GM21528 (cell line): ENCODE measurements around the gene PER2.
A peak's percentile ranks its signal among the peaks of the same experiment; 100 is the strongest.

Source experiments
- ATAC-seq: cut with Tn5 transposase; IDR thresholded peaks from one replicate; pipeline ENCODE4 v1.9.1; 2021; ENCODE audit warnings: mild to moderate bottlenecking, moderate library complexity; ENCODE audit not compliant: unreplicated experiment, low FRiP score

PER2 gene

GRCh38 chr2:238235856-238236255, 52.6 kb downstream of the PER2 start:
- ATAC-seq, result no peak

- no peak for ATAC-seq
Observed at GRCh38 chr2:238235331-238235732, 53.1 kb downstream of the PER2 start.

DNA sequence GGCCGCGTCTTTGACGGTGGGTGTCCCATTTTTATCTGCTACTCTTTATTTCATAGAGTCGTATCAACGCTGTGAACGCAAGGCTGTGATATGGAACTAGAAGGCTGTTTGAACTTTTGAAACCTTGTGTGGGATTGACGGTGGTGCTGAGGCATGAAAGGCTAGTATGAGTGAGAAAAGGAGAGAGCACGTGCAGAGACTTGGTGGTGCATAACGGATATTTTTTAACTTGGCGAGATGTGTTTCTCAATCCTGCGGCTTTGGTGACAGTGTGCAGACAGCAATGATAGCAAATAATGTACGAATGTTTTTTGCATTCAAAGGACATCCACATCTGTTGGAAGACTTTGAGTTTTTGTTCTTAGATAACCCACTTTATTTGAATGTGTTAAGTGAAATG, 54.8 kb downstream of the PER2 start:
- ATAC-seq, result no peak

DNA sequence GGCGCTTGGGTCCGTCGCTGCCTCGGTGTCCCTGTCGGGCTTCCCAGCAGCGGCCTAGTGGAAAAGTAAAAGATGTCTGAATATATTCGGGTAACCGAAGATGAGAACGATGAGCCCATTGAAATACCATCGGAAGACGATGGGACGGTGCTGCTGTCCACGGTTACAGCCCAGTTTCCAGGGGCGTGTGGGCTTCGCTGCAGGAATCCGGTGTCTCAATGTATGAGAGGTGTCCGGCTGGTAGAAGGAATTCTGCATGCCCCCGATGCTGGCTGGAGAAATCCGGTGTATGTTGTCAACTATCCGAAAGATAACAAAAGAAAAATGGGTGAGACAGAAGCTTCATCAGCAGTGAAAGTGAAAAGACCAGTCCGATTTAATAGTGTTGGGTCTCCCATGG, 56.6 kb downstream of the PER2 start:
- no peak for ATAC-seq

GRCh38 chr2:238231251-238231793, 57.1 kb downstream of the PER2 start:
- ATAC-seq, result peak; percentile 58

DNA sequence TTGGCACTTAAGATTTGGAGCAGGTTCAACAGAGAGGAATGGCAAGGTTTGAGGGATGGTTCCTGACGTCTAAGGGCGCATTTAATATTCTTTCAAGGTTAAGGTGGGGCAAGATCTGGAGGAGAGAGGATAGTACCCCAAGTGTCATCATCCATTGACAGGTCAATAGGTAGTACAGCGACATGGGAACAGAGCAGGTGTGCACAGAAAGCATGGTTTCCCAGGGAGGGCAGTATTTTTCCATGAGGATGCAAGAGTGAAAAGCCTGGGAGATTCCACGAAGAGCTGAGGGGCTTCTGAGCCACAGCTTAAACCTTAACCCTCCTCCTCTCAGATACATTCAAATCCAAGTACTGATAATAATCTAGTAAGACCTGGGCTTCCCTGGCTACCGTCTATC, 57.7 kb downstream of the PER2 start:
- no peak for ATAC-seq

GRCh38 chr2:238228700-238229099, 59.7 kb downstream of the PER2 start:
- ATAC-seq, result no peak

- no peak for ATAC-seq
Observed at GRCh38 chr2:238227587-238228032, 60.8 kb downstream of the PER2 start.

GRCh38 chr2:238226698-238227586, 61.5 kb downstream of the PER2 start:
- ATAC-seq, result no peak

GRCh38 chr2:238225911-238226697, 62.3 kb downstream of the PER2 start:
- ATAC-seq, result no peak

DNA sequence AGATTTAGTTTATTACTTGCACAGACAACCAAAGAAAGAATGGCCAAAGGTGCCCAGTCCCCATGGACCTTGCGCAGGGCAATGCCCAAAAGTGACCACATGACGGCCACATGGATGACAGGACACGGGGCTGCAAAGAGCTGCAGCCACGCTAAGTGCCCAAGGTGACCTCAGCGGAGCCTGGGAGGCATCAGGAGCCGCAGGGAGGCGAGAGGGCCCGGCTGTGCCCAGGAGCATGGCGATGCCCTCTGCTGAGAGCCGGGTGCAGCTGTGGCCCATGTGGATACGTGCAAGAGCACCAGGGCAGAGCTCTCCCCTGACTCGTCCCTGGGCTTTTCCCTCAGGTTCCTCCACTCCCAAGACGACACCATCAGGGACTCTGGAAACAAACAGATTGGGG, 63.3 kb downstream of the PER2 start:
- ATAC-seq, result no peak

GRCh38 chr2:238224356-238225035, 63.9 kb downstream of the PER2 start:
- no peak for ATAC-seq

GRCh38 chr2:238220892-238221521, 67.4 kb downstream of the PER2 start:
- ATAC-seq, result no peak

DNA sequence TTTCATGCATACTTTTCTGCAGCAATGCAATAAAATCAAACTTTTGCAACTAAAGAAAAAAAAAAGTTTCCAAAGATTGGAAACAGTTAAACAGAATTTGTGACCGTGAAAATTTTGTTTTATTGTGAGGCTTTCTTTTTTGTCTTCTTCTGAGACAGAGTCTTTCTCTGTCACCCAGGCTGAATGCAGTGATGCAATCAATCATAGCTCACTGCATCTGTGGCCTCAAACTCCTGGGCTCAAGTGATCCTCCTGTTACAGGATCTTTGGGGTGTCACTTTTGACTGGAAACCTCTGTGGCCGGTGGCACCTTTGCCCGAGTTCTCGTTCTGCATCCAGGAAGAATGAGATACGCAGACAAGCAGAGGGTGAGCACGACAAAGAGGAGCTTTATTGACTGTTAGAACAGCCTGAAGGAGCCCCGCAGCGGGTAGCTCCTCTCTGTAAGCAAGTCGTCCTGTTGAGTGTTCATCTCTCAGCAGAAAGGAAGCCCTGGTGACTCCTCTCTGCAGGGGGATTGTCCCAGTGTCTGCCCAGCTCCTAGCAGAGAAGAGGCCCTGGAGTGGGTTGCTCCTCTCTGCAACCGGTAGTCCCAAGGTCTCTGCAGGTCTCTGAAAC, 68.0 kb downstream of the PER2 start:
- no peak for ATAC-seq

- ATAC-seq, result no peak
Observed at GRCh38 chr2:238216651-238217184, 71.7 kb downstream of the PER2 start.

GRCh38 chr2:238207006-238207405, 81.4 kb downstream of the PER2 start:
- ATAC-seq, result no peak

DNA sequence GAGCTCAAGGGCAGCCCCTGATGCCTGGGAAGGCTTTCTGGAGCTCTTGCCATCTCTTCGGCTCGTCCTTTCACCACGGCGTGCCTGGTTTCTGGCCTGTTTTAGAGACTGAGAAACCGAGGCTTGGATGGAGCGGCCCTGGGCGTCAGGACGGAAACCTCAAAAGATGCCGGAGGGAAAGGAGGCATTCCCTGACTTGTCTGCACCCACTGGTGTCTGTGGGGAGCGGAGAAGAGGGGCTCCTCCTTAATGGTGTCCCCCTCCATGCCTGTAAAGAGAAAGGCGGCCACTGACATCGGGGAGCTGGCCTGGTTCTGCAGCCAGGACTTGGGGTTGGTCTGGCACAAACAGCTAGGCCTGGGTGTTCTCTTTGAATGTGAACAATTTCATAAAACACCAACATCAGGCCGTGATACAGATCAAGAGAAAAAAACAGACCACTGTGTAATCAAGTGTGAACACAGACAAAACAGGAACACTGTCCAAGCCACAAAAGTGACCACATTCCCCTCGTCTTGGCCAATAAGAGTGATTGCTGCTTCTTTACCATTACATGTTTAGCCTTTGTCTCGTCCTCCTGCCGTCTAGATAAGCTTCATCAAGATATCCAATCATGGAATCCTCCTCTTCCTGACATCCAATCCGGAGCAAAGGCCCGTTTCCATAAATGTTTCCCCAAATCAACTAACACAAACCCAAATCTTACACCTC, 84.3 kb downstream of the PER2 start:
- ATAC-seq, result peak; percentile 27

DNA sequence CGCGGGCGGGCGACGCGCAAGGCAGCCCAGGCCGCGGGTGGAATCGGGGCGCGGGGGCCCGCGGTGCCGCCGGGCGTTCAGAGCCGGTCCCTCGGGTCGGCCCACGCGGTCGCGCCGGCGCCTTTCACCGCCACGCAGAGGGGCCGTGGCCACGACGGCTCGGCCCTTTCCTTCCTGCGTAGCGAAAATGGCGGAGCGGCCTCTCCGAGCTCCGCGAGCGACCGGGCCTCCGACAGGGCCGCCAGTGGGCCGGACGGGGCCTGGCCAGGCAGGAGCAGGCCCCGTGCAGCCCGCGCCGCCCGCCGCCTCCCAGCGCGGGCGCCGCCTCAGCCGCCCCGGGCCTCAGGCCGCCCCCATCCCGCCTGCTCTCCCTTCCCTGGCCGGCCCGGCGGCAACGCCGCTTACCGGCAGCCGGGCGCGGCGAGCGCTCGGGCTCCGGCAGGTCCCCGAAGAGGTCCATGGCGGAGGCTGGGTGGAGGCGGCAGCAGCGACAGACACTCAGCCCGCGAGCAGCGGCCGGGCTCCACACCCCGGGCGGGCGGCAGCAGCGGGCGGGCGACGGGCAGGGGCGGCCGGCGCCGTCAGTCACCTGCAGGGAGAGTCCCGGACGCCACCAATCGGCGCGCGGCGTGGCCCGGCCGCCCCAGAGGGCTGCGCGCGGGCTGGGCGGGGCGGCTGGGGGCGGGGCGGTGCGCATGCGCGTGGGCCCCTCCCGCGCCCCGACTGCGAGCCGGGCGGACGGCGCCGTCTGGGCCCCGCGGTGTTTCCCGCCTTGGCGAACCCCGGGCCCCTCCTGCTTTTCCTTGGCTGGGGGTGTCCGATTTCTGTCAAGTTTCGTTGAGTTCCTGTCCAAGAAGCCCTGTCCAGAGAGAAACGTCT, 85.1 kb downstream of the PER2 start, which contains the start of gene ILKAP:
Gene ILKAP (minus strand): TSS at position 602 of the 879 bp plus-strand sequence. CDS start 142 bp downstream, at position 460.
- ATAC-seq, result peak; percentile 94
